H54 (cell line): Measurements from ENCODE around the gene FAM171A1.
A peak's percentile ranks its signal among the peaks of the same experiment; 100 is the strongest.

ENCODE experiments used
- DNase-seq: peaks from one replicate; pipeline ENCODE4 v3.0.0; 2011; ENCODE audit warnings: low spot score, mixed read lengths; ENCODE audit not compliant: insufficient read length
- FAIRE-seq: peaks from 3 replicates; lab custom pipeline; 2011; peaks lifted over from hg19 to GRCh38; lab: Jason Lieb, UNC
- POLR2A ChIP-seq: IDR thresholded peaks from 2 replicates; pipeline ENCODE4 v1.6.1; 2011; ENCODE audit warnings: low read depth, mild to moderate bottlenecking, low read length

Gene FAM171A1

GRCh38 chr10:15167411-15168290, 203.4 kb downstream of the FAM171A1 start:
- DNase-seq (peak; percentile 55), FAIRE-seq (peak; percentile 73)
- TF ChIP-seq POLR2A, result no peak

- no peak for TF ChIP-seq POLR2A
These were observed 204.8 kb downstream of the FAM171A1 start for GRCh38 chr10:15166325-15166724.

GRCh38 chr10:15163253-15163828, 207.7 kb downstream of the FAM171A1 start:
- FAIRE-seq (peak; percentile 38), DNase-seq (no peak)

More at GRCh38 chr10:15166325-15166724, 204.8 kb downstream of the FAM171A1 start:
- DNase-seq, result no peak
- no peak for FAIRE-seq

More at GRCh38 chr10:15163253-15163828, 207.7 kb downstream of the FAM171A1 start:
- TF ChIP-seq POLR2A, result no peak
